ENCODE results near the gene ZC3H11A.
"Not testable (repeated sequence)": the region's sequence is repeated elsewhere in the genome, so short reads cannot be mapped to it uniquely, and the experiment has no call there.

Gene ZC3H11A
- total RNA-seq: 0.88 to 4.2 (median 1.7) reads per million in 4 experiments

DNA sequence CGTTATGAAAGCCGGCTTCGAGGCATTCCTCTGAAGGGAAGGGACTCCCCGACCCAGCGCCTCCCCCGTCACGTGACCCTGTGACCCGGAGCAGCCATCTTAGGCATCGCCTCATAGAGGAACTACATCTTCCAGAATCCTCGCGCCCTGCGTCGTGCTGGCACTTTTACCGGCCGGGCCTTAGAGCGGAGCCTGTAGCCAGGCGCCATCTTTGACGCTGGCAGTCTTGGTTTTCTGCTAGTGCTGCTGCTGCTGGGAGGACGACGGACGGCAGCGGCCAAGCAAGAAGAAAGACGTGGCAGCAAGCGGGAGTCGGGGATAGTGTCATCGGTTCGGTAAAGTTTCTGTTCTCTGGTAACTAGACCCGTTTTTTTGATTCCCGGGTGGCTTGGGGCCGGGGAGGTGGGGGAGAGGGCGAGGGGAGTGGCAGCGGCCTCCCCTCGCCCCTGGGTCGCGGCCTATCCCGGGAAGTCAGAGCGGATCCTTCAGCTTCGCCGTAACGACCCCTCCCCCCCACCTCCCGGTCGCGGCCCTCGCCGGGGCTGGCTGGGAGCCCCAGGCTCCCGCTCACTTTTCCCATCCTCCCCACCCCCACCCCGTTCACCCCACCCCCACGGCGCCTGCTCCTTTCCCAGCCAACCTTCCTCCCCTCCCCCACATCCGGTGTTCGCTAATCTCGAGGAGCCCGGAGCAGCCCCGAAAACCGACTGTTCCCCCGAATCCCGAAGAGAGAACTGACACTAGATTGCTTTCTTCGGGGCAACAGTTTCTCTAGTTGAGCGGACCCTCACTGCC is at the start of gene ZC3H11A, which contains the start of gene ZBED6:
ZC3H11A (plus strand) TSS at position 183 of the 795 bp plus-strand sequence. CDS start 21,448 bp downstream, outside the sequence.
ZBED6 (plus strand) TSS at position 183 of the 795 bp plus-strand sequence. CDS start 1,900 bp downstream, outside the sequence.
- peak; percentile 96 for DNase-seq

DNA sequence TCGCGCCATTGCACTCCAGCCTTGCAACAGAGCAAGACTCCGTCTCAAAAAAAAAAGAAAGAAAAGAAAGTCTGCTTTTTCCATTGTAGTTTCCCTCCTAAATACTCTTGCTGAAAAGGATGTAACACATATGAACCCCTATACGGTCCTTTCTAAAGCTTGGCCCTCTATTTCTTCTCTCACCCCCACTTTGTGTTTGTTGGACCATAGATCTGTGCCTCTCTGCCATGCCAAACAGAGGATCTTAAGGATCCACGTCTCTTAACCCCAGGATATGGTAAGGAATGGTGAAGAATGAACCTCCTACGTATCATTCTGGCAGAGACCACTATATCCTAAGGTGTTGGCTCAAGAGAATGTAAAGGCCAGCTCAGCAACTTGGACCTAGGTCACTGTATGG is 49.1 kb upstream of the ZC3H11A start:
- no peak for DNase-seq

DNA sequence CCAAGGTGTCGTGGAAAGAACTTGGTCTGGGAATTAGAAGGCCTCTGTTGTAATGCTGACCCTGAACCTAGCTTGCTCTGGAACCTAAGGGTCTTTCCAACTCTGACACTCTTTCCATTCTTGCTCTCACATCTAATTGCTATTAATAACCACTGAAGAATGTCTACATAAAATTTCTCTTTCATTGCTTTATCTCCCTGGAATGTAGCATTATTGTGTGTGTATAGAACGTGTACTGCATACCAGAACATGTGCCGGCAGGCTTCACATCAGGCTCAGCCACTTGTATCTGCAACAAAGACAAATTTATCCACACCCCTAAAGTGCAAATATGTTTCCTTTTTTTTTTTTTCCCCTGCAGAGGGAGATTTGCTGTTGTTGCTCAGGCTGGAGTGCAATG is 44.4 kb upstream of the ZC3H11A start:
- no peak for DNase-seq

DNA sequence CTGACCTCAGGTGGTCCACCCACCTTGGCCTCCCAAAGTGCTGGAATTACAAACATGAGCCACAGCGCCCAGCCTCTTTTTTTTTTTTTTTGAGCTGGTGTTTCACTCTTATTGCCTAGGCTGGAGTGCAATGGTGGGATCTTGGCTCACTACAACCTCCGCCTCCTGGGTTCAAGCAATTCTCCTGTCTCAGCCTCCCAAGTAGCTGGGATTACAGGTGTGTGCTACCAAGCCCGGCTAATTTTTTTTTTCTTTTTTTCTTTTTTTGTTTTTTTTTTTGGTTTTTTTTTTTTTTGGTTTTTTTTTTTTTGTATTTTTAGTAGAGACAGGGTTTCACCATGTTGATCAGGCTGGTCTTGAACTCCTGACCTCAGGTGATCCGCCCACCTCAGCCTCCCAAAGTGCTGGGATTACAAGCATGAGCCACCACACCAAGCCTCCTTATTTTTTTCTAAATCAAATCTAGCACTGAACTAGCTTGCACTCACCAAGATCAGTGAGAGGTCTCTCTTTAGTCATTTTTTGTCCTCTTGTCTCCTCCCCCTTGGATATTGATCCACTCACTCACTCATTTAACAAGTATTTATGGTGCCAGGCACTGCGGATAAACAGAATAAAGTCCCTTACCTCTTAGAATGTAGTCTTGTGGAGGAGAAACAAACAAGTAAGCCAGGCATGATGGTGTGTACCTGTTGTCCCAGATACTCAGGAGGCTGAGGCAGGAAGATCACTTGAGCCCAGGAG is 43.6 kb upstream of the ZC3H11A start:
- DNase-seq: not testable (repeated sequence)

DNA sequence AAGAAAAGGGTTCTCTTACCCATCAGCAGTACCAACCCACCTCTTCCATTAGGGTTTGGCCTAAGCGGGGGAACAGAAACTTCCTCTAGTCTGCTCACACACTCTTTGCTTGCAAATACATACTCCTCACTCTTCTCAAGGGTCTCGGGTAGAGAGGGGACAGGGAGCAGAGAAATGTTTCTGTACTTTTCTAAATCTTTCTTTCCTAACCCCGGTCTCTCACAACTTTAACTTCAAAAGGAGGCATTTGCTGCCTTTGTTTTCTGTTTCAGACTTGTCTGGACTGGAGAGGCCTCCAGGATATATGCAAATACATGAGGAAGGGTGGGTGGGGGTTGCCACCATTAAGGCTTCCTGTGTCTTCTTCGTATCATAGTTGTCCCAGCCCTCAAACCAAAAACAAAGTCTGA is 41.0 kb upstream of the ZC3H11A start:
- DNase-seq: no peak

DNA sequence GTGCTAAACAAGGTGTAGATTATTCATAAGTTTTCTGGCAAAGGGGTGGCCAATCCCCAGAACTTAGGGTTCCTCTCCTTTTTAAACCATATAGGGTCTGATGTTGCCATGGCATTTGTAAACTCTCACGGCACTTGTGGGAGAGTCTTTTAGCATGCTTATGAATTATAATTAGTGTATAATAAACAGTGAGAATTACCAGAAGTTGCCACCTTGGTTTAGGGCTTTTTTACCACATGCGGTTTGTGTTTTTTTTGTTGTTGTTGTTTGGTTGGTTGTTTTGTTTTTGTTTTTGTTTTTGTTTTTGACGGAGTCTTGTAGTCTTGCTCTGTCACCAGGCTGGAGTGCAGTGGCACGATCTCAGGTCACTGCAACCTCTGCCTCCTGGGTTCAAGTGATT is 39.4 kb upstream of the ZC3H11A start:
- DNase-seq: no peak

DNA sequence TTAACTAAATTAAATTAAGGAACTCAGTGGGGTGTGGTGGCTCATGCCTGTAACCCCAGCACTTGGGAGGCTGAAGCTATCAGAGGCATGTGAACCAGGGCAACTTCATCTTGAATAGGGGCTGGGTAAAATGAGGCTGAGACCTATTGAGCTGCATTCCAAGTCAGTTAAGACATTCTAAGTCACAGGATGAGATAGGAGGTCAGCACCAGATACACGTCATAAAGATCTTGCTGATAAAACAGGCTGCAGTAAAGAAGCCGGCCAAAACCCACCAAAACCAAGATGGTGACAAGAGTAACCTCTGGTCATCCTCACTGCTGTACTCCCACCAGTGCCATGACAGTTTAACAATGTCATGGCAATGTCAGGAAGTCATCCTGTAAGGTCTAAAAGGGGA is 36.7 kb upstream of the ZC3H11A start:
- not testable (repeated sequence) for DNase-seq

DNA sequence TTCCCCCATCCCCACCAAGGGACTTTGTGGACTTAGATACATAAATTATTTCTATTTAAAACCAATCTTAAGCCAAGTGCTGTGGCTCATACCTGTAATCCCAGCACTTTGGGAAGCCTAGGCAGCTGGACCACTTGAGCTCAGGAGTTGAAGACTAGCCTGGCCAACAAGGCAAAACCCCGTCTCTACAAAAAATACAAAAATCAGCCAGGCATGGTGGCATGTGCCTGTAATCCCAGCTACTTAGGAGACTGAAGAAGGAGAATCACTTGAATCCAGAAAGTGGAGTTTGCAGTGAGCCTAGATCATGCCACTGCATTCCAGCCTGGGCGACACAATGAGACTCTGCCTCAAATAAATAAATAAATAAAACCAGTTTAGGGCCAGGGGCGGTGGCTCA is 34.9 kb upstream of the ZC3H11A start:
- no peak for DNase-seq

DNA sequence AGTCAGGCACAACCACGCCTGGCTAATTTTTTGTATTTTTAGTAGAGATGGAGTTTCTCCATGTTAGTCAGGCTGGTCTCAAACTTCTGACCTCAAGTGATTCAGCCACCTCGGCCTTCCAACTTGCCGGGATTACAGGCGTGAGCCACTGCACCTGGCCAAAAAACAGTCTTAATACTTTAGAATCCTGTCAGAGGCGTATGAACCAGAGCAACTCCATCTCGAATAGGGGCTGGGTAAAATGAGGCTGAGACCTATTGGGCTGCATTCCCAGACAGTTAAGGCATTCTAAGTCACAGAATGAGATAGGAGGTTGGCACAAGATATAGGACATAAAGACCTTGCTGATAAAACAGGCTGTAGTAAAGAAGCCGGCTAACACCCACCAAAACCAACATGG is 33.5 kb upstream of the ZC3H11A start:
- not testable (repeated sequence) for DNase-seq

DNA sequence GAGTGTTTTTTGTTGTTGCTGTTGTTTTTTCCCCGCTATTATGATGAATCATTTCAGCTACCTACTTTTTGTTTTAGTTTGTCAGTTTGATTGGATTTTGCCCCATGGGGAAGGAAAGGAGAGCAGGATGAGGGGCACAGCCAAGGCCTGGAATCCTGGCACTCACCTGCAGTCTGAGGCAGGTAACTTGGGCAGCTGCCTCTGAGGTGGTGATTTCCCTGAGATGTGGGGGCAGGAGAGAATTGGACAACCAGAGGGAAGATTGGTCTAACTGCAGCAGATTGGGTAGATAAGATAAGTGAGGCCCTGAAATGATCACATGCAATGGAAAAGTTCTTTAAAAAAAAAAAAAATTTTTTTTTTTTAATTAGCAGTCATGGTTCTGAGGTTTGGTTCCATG is 31.9 kb upstream of the ZC3H11A start:
- no peak for DNase-seq

DNA sequence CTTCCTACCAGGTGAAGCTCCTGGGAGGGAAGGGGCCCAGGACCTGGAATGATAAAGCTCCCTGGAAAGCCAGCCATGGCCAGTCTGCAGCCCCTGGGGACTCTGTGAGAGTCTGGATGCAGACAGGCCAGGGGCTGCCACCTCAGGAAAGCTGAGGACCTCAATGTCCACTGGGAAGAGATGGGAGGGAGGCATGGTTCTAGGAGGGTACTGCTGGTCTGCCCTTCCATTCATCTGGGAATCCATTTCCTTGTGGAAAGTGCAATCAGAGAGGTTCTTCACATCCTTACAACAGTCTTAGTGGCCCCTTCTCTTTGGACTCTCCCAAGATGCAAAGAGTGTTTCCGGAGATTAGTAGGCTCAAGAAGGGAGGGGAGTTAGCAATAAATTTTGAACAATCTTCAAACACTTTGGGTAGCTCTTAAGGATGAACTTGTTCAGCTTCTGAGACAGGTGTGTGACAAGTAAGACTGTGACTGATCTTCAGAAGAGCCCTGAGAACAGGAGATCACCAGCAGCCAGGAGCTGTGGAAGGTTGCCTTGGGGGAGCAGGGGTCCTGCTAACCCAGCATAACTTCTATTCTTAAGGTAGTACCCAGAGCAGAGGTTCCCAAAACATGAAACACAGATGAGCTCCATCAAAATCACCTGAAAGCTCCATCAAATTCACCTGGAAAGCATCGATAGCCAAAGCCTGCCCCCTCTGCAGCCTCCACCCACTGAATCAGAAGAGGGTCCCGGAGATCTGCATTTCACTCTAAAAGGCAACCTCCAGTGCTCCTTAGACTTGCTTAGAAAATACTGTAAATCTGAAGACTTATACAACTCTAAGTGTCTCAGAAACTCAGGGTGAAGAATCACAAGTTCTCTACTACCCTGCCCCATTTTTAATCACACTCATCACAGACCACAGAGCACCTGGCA is 31.1 kb upstream of the ZC3H11A start:
- DNase-seq: no peak

DNA sequence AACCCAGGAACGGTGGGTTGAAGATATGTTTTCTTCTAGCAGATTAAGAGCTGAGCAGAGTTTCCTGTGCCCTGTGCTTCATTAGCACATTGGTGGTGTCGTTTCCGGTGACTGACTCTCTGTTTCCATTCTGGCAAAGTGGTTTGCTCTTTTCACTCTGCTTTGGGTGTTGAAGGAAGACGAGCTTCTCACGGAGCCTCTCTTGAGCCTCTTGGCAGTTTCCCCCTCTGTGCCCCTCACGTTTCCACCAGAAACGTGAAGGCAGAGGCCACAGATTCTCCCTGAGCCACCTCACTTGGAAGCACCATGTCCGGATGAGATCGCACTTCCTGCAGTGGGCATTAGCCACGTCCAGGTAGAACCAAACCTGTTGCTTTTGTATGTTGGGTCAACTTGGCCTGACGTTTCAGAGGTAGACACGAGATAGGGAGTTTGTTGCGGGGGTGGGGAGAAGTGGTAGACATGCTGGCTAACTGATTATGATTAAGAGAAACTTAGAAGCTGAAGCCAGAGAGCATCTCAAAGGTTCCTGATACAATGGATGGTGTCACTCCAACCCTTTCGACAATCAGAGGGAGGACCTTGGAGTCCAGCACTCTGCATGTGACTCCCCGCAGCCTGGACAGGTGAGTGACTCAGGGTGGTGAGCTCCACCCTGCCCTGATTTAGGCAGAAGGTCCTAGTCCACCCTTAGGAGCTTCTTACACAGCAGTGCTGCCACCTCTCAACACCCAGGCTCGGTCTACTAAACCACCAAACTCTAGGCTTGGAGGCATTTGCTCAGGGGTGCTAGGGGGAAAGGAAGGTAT is 30.2 kb upstream of the ZC3H11A start, which contains the start of gene LAX1:
LAX1 (plus strand) TSS at position 155 of the 809 bp plus-strand sequence; CDS start at position 538, 383 bp downstream.
- DNase-seq: peak; percentile 21

DNA sequence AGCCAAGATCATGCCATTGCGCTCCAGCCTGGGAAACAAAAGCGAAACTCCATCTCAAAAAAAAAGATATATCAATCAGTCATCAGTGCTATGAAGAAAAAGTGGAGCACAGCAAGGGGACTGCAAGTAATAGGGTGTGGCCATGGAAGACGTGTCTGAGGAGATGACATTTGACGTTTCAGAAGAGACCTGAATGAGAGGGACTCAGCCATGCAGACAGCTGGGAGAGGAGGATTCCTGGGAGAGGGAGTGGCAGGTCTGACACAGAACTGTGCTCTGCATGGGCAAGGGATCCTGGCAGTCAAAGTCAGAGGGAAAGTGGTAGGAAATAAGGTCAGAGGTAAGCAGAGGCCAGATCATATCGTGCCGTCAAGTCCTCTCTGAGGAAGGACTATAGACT is 27.2 kb upstream of the ZC3H11A start:
- no peak for DNase-seq

DNA sequence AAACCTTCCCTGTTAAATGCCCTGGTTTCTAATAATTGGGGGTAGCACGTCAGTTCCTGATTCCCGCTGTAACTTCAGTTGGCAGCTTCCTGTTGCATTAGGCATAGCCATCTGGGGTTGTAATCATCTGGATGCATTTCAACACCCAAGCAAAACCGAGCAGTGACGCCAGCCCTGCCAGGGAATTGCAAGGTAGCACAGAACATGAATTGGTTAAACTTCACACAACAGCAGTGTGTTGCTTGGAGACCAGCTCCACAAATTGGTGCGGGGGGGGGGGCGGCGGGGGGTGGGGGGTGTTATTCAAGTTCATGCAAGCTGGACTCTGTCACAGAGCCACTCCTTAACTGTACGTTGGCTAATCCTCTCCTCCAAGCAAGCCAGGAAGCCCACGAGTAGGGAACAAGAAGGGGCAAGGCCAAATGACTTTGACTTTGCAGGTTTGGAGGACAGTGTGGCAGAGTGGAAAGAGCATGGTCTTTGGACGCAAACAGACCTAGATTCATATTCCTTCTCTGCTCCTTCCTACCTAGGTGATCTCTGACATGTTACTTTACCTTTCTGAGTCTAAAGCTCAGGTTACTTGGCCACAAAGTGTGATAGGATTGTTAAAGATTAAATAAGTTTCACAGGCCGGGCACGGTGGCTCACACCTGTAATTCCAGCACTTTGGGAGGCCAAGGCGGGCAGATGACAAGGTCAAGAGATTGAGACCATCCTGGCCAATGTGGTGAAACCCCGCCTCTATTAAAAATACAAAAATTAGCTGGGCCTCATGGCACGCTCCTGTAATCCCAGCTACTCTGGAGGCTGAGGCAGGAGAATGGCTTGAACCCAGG is 25.7 kb upstream of the ZC3H11A start:
- no peak for DNase-seq

DNA sequence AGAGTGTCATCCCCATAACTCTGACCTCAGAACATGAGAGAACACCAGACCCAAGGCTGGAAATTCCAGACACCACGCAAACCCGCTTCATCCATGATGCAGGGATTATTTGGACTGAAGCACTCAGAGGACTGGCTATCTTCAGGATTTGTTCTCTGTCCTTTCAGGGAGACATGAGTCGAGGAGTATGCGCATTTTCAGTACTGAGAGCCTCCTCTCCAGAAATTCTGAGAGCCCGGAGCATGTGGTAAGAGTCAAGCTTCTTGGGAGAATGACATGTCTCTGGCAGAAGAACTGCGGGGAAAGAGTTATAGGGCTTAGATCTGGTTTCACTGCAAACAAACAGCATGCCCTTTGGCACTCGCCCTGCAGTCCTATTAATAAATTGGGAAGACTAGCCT is 23.5 kb upstream of the ZC3H11A start:
- no peak for DNase-seq

DNA sequence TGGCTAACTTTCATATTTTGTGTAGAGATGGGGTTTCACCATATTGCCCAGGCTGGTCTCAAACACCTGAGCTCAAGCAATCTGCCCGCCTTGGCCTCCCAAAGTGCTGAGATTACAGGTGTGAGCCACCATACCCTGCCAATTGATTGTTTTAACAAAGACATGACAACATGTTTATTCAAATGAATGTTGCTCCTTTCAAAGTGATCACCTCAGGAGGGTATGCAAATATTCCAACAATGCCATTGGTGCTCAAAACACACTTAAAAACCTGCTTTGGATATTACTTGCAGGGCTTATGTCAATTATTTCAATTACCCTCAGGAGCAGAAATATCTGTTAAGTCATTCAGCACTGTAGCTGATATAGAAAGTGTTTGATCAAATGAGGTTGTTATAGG is 22.6 kb upstream of the ZC3H11A start:
- DNase-seq: no peak

DNA sequence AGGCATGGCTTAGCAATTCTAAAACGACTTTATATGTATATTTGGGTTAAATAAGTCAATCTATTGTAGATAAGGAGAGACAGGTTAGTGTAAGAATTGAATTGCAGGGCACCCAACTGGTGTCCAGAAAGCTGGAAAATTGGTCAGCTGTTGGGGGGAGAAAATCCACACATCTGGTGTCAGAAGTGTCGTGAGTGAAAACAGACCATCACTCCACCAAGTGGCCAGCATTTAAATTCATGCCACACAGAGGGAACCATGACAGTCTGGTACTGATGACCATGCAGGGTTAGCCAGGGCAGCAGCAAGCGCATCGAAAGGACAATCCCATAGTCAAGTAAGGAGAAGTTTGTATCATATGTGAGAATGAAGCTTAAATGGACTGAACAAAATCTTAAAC is 18.8 kb upstream of the ZC3H11A start:
- DNase-seq: no peak

DNA sequence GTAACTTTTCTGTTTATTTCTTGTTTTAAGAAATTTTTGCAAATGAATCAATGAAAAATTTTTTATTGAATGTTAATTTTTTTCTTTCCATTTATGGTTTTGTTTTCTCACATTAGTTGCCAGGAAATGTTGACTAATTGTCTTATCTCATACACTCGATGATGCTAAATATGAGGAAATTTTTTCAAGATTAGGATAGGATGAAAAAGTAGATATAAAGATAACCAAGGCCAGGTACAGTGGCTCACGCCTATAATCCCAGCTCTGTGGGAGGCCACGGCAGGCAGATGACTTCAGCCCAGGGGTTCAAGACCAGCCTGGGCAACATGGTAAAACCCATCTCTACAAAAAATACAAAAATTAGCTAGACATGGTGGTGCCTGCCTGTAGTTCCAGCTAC is 17.8 kb upstream of the ZC3H11A start:
- DNase-seq: no peak

DNA sequence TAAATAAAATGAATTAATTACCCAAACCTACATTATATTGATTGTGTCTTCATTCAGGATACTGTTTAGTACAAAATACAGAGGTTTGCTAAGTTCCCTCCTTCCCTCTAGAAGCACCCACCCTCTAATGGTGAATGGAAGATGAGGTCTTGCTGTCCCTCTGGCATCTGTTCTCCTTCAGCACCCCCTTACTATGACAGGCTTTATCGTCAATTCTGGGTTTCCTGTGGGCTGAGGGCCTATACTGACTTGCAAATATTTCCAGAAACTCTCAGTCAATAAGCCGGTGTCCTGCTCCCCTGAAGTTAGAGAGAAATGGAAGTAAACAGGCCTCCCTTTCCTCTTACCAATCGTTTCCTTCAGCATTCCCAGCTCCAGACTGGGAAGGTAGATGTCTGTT is 17.3 kb upstream of the ZC3H11A start:
- DNase-seq: no peak

DNA sequence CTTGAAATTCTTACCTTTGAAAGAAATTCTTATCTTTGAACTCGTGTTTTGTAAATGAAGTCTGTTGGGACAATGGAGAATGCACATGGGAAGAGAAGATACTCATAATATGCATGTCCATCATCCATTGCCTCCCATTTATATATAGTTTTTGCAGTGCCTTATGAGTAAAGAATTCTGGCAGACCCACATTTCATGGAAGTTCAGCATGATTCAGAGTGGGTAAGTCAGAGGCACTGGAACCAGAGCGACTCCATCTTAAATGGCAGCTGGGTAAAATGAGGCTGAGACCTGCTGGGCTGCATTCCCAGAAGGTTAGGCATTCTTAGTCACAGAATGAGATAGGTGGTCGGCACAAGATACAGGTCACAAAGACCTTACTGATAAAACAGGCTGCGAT is 16.6 kb upstream of the ZC3H11A start:
- DNase-seq: no peak

DNA sequence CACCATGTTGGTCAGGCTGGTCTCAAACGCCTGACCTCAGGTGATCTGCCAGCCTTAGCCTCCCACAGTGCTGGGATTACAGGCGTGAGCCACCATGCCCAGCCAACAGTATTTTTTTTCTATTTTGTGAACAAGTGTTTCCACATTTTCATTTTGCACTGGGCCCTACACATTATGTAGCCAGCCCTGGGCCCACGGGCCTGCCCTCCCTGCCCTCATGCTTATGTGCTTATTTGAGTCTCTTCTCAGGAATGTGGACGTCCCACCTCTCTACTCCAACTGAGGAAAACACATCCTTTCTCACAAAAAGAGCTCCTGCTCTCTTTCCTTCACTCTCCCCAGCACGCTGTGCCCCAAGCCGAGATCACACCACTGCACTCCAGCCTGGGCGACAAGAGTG is 13.5 kb upstream of the ZC3H11A start:
- no peak for DNase-seq
